Measurements from ENCODE around the gene EBI3. TPM values are rescaled to one million over a fixed set of nuclear protein-coding genes. Genes with fewer than 3 reads are reported as not detected.
"Not testable (repeated sequence)": the region's sequence is repeated elsewhere in the genome, so short reads cannot be mapped to it uniquely, and the experiment has no call there.

Gene EBI3
- total RNA-seq, 1 experiment from 2014 or later, result 6.4 TPM

DNA sequence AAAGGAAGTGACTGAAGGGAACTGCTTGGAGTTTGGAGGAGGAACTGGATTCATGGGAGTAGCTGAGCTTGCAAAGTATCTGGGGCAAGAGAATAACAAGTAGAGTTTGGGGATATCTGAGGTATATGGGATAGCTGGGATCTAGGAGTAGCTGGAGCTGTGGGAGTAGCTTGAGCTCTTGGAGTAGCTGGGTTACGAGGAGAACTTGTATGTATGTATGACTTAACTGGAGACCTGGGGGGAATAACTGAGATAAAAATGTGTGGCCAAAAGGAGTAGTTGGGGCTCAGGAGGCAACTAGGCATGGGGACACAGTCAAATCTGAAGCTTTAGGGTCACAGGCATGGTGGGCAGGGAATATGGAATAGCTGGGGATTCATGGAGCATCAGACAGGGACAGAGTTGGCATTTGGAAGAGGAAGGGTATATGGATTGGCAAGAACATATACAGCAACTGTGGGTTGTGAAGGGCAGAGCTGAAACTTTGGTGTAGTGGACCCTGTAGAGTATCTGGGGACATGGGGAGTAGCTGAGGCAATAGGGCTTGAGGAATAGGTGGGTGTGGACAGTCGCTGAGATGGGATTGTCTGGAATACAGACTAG lies 28.3 kb upstream of the EBI3 start:
- no peak for DNase-seq (ENCODE audit: low spot score)

DNA sequence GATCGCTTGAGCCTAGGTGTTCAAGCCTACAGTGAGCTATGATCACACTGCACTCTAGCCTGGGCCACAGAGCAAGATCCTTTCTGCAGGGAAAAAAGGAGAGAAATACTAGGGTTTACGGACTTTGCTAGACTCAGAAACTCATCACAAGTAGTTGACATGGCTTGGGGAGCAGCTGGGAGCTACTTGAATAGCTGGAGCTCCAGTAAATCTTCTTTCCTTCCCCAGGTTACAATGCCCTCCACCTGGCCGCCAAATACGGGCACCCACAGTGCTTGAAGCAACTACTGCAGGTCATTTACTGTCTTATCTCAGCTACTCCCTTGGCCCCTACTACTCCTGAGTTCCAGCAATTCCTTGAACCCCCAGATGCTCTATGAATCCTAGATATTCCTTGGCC lies 27.5 kb upstream of the EBI3 start:
- no peak for DNase-seq (ENCODE audit: low spot score)

DNA sequence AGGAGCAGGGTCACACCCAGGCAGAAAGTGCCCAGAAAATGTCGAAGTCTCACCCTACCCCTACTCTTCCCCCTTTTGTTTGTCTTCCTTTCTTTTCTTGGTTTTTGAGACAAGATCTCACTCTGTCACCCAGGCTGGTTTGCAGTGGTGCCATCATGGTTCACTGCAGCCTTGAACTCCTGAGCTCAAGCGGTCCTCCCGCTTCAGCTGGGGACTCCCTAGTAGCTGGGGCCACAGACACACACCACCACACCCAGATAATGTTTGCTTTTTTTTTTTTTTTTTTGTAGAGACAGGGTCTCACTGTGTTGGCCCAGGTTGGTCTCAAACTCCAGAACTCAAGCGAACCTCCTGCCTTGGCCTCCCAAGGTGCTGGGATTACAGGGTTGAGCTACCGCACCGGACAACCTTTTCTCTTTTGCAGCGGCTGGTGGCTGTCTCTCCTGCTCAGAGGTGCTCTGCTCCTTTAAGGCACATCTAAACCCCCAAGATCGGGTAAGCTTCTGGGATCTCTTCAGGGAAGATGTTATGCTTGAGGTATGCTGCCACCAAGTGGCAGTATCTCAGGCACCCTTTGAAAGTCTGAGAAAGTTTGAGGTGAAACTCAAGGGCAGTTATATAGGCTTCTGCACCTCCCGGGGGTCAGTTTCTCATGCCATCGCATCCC lies 22.4 kb upstream of the EBI3 start:
- peak; percentile 63 for DNase-seq (ENCODE audit: low spot score)

DNA sequence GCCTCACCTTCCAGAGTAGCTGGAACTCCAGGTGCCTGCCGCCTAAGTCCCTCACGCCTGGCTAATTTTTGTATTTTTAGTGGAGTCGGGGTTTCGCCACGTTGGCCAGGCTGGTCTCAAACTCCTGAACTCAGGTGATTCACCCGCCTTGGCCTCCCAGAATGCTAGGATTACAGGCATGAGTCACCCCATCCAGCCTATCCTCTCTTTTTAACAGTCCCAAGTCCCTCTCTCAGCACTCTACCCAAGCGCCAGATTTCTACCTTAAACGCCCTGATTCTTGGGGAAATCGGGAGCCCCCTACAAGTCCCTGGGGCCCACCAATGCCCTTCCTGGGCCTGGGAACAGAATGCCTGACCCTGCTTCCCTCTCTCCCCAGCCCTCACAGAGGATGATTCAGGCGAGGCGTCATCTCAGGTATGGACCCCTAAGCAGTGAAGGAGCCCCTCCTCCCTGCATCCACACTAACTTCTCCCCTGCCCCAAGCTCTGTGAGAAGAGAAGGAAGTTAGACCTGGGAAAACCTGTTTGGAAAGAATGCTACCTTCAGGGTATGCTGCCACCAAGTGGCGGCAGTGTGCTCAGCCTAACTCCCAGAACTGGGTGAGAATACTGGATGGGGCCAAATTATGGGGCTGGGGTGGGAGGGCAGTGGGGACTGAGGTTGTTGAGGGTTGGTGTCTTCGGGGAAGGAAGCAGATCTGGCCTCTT lies 20.8 kb upstream of the EBI3 start:
- peak; percentile 67 for DNase-seq (ENCODE audit: low spot score)

DNA sequence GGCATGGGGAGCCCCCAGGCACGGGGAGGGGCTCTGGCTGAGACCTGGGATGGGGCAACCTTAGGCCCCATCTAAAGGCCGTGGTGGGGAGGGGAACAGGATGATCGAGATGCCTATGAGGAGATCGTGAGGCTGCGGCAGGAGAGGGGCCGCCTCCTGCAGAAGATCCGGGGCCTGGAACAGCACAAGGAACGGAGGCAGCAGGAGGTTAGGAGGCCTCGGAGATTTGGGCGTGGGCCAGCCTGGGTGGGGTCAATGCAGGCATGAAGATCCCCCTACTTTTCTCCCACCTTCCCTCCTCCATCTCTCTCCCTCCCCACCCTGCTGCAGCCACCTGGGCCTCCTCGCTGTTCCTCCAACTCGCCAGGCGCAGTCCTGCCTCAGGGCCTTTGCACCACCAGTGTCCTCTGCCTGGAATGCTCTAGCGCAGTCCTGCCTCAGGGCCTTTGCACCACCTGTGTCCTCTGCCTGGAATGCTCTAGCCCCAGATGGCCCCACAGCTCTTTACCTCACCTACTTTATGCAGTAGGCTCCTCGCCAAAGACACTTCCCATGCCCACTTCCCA lies 19.1 kb upstream of the EBI3 start:
- DNase-seq (ENCODE audit: low spot score), result no peak

DNA sequence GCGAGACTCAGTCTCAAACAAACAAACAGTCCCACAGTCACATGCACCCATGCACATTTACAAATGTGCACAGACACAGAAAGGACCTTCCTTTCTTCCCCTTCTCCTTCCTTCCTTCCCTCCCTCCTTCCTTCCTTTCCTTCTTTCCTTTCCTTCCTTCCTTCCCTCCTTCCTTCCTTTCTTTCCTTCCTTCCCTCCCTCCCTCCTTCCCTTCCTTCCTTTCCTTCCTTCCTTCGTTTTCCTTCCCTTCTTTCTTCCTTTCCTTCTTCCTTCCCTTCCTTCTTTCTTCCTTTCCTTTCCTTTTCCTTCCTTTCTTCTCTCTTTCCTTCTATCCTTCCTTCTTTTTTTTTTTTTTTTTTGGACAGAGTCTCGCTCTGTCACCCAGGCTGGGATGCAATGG lies 16.2 kb upstream of the EBI3 start:
- no peak for DNase-seq (ENCODE audit: low spot score)

DNA sequence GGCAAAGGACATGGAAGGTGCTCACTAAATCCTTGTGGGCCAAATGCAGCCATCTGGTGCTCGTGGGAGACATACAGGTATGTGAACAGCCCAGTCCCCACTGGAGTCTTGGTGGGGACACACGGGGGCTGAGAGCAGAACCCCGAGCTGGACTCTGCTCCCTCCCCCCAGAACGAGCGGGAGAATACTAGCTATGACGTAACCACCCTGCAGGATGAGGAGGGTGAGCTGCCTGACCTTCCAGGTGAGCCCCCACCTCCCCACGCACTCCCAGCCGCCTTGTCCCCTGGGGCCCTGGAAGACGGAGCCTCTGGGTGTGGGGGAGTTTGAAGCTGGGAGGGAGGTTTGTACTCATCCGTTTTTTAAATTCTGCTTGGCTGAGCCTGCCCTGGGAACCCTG lies 13.5 kb upstream of the EBI3 start:
- DNase-seq (ENCODE audit: low spot score), result no peak

DNA sequence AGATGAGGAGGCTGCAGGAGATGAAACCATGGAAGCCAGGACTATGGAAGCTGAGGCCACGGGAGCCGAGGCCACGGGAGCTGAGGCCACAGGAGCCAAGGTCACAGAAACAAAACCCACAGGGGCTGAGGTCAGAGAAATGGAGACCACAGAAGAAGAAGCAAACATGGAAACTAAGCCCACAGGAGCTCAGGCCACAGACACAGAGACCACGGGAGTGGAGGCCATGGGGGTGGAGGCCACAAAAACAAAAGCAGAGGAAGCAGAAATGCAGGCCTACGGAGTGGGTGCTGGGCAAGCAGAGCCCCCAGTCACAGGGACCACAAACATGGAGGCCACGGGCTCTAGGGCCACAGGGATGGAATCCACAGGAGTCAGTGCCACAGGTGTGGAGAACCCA lies 12.5 kb upstream of the EBI3 start:
- DNase-seq (ENCODE audit: low spot score), result no peak

DNA sequence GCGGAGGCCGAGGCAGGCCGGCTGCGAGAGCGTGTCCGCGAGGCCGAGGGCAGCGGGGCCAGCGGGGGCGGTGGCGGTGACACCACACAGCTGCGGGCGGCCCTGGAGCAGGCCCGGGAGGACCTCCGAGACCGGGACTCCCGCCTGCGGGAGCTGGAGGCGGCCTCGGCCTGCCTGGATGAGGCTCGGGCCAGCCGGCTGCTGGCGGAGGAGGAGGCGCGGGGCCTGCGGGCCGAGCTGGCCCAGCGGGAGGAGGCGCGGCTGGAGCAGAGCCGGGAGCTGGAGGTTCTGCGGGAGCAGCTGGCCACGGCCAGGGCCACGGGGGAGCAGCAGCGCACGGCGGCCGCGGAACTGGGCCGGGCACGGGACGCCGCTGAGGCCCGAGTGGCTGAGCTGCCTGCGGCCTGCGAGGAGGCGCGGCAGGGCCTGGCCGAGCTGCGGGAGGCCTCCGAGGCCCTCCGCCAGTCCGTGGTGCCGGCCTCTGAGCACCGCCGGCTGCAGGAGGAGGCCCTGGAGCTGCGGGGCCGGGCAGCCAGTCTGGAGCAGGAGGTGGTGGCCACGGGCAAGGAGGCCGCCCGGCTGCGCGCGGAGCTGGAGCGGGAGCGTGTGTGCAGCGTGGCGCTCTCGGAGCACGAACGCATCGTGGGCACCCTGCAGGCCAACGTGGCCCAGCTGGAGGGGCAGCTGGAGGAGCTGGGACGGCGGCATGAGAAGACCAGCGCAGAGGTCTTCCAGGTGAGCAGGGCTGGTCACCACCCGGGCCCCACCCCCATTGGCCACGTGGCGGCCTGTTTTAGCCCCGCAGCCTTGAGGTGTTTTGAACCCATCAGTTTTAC lies 11.7 kb upstream of the EBI3 start:
- DNase-seq (ENCODE audit: low spot score), result no peak

DNA sequence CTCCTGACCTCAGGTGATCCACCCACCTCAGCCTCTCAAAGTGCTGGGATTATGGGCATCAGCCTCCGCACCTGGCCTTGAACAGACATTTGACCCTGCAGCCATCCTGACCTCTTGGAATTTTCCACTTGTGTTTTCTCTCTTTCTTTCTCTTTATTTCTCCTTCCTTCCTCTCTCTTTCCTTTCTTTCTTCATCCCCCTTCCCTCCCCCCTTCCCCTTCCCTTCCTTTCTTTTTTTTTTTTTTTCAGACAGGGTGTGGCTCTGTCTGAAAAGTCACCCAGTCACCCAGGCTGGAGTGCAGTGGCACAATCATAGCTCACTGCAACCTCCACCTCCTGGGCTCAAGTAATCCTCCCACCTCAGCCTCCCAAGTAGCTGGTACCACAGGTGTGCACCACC lies 10.8 kb upstream of the EBI3 start:
- DNase-seq (ENCODE audit: low spot score), result not testable (repeated sequence)

DNA sequence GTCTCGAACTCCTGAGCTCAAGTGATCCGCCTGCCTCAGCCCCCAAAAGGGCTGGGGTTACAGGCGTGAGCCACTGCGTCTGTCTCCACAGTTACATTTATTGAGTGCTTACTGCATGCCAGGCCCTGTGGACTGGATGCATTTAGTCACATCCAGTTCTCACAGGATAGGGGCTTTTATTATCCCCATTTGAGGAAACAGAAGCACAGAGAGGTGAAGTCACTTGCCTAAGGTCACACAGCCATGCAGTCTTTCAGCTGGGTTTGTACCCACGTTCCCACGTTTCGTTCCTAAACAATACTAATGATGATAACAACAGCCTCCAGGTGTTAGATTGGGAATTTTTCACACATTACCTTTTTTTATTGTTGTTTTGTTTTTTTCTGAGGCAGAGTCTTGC lies 9.1 kb upstream of the EBI3 start:
- no peak for DNase-seq (ENCODE audit: low spot score)

DNA sequence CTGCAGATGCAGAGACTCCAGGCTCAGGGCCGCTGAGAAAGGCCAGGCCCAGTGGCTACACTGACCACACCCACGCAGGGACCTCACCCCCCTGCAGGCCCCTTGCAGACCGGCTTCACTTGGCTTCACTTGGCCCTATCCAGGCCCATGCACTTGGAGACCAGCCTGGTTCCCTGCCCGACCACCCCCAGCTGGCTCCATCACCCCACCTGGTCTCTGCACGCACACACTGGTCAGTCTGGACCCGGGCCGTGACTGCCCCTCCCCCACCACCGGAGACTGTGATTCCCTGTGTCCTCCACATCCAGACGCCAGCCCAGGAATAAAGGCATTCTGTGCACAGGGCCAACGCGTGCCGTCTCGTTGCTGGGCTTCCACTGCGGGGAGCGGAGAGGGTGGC lies 4.9 kb upstream of the EBI3 start:
- DNase-seq (ENCODE audit: low spot score), result no peak

DNA sequence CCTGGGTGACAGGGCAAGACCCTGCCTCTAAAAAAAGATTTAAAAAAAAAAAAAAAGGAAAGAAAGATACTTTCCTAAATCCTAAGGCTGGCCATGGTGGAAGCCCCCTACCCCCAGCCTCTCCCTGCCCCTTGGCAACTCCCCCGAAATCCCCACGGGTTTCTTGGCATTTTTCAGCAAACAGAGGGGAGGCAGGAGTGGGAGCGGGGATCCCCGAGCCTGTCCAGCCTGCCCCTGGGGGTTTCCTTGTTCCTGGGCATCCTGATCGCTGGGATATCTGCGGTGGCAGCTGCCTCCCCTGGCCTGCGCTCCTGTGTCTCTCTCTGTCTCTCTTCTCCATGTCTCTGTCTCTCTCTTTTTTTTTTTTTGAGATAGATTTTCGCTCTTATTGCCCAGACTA lies 3.4 kb upstream of the EBI3 start:
- DNase-seq (ENCODE audit: low spot score), result no peak

DNA sequence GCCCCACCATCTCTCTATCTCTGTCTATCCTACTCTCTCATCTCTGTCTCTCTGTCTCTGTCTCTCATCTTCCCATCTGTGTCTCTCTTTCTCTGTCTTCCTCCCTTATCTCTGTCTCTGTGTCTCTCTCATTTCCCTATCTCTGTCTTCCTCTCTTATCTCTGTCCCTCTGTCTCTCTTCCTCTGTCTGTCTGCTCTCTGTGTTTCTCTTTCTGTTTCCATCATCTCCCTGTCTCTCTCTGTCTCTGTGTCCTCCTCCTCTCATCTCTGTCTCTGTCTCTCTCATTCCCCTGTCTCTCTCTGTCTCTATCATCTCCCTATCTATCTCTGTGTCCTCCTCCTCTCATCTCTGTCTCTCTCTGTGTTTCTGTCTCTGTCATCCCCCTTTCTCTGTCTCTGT lies 1.6 kb upstream of the EBI3 start:
- no peak for DNase-seq (ENCODE audit: low spot score)

DNA sequence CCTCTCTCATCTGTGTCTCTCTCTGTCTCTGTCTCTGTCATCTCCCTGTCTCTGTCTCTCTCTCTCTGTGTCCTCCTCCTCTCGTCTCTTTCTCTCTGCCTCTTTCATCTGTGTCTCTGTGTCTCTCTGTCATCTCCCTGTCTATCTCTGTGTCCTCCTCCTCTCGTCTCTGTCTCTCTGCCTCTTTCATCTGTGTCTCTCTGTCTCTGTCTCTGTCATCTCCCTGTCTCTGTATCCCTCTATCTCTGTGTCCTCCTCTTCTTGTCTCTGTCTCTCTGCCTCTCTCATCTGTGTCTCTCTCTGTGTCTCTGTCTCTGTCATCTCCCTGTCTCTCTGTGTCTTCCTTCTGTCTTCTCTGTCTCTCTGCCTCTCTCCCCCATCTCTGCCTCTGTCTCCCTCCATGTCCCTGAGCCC lies 551 bp upstream of the EBI3 start:
- no peak for DNase-seq (ENCODE audit: low spot score)

DNA sequence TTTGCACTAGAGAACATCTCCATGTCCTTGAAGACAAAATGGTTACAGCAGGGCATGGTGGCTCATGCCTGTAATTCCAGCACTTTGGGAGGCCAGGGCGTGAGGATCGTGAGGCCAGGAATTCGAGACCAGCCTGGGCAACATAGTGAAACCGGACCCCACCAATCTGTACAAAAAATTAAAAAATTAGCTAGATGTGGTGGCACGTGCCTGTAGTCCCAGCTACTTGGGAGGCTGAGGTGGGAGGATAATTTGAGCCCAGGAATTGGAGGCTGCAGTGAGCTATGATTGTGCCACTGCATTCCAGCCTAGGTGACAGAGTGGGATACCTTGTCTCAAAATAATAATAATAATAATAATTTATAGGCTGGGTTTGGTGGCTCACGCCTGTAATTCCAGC lies 914 bp downstream of the EBI3 start:
- DNase-seq (ENCODE audit: low spot score), result not testable (repeated sequence)

DNA sequence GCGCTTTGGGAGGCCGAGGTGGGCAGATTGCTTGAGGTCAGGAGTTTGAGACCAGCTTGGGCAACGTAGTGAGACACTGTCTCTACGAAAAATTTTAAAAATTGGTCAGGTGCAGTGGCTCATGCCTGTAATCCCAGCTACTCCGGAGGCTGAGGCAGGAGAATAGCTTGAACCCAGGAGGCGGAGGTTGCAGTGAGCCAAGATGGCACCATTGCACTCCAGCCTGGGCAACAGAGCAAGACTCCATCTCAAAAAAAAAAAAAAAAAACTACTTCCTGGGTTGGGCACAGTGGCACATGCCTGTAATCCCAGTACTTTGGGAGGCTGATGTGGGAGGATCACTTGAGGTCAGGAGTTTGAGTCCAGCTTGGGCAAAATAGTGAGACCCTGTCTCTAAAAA lies 2.2 kb downstream of the EBI3 start:
- not testable (repeated sequence) for DNase-seq (ENCODE audit: low spot score)

DNA sequence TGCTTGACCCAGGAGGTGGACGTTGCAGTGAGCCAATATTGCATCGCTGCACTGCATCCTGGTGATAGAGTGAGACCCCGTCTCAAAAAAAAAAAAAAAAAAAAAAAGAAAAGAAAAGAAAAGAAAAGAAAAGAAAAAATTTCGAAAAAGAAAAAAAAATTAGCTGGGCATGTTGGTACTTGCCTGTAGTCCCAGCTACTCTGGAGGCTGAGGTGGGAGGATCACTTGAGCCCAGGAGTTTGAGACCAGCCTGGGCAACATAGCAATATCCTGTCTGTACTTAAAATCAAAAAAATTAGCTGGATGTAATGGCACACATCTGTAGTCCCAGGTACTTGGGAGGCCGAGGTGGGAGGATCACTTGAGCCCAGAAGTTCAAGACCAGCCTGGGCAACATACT lies 2.8 kb downstream of the EBI3 start:
- not testable (repeated sequence) for DNase-seq (ENCODE audit: low spot score)

DNA sequence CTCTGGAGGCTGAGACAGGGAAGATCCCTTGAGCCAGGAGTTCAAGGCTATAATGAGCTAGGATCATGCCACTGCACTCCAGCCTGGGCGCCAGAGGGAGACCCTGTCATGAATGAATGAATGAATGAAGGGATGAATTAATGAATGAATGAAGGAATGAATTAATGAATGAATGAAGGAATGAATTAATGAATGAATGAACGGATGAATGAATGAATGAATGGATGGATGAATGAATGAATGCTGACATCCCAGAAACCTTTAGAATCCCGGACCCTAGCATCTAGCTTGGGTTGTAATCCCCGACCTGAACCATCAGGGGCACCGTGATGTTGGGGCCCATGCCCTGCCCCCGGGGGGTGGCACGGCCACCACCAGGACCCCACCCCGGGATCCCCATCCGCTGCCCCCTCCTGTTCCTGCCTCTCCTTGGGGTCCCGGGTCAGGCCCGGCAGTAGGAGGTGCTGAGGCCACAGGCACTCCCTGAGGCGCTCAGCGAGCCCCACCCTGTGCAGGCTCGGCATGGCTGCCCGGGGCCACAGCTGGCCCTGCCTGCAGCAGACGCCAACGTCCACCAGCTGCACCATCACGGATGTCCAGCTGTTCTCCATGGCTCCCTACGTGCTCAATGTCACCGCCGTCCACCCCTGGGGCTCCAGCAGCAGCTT lies 3.4 kb downstream of the EBI3 start:
- no peak for DNase-seq (ENCODE audit: low spot score)

DNA sequence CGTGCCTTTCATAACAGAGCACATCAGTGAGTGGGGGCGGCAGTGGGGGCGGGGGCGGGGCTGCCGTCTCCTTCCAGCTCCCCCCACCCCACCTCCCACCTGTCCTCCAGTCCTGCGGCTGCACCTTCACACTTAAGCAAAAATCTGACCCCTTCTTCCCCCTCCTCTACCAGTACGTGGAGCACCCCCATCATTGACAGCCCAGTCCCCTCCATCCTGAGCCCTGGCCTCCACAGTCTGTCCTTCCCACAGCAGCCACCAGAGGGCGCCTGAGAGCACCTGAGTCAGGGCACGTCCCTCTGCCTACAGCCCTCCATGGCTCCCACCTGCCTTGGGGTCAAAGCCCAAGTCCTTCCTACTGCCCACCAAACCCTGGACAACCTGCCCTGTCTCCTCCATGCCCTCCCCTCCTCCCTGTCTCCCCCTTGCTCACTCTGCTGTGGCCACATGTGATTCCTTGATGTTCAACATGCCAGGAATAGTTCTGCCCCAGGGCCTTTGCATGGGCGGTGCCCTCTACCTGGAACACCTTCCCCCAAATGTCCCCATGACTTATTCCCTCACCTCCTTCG lies 4.0 kb downstream of the EBI3 start:
- DNase-seq (ENCODE audit: low spot score), result peak; percentile 28
